GM12865 (cell line): ENCODE measurements around the gene ATP2C2.

ENCODE experiments used
- DNase-seq: peaks from one replicate; pipeline ENCODE4 v3.0.0; 2010; ENCODE audit warnings: low read depth
- H3K4me3 ChIP-seq: 2 replicates; pipeline ENCODE4 v1.5.1; 2011; ENCODE audit warnings: mild to moderate bottlenecking, low read depth, low read length, control low read depth
- CTCF ChIP-seq: IDR thresholded peaks from 2 replicates; pipeline ENCODE4 v1.5.1; 2011; ENCODE audit warnings: low read length, control low read depth, low read depth, inconsistent platforms; ENCODE audit not compliant: insufficient read depth; ENCODE audit errors: missing control alignments

ATP2C2 gene

GRCh38 chr16:84501077-84501735, 132.9 kb downstream of the ATP2C2 start:
- TF ChIP-seq CTCF = no peak
- no peak for DNase-seq
- no peak overlapping the region for H3K4me3 ChIP-seq

- H3K4me3 ChIP-seq = no peak overlapping the region
- no peak for DNase-seq
- TF ChIP-seq CTCF = no peak
Observed at GRCh38 chr16:84502075-84502474, 133.7 kb downstream of the ATP2C2 start.

GRCh38 chr16:84502581-84502980, 134.2 kb downstream of the ATP2C2 start:
- no peak for DNase-seq
- no peak for TF ChIP-seq CTCF
- H3K4me3 ChIP-seq = no peak overlapping the region

- no peak for TF ChIP-seq CTCF
- peak overlapping the region; percentile 85 for H3K4me3 ChIP-seq
- no peak for DNase-seq
Observed at GRCh38 chr16:84503751-84504395, 135.5 kb downstream of the ATP2C2 start.

- H3K4me3 ChIP-seq = peak within 1 kb of the TSS; percentile 85
- no peak for TF ChIP-seq CTCF
- DNase-seq = peak; percentile 99
Observed at GRCh38 chr16:84504420-84505248, 136.3 kb downstream of the ATP2C2 start, which contains the start of gene MEAK7. Gene MEAK7 (minus strand): TSS chr16:84504659. CDS start chr16:84498086, 6,573 bp downstream.

- peak; percentile 31 for DNase-seq
- H3K4me3 ChIP-seq = peak overlapping the region; percentile 85
- TF ChIP-seq CTCF = no peak
Observed at GRCh38 chr16:84505249-84506187, 137.2 kb downstream of the ATP2C2 start.
